Measurements from ENCODE around the gene KRT10.
"Not testable (repeated sequence)": the region's sequence is repeated elsewhere in the genome, so short reads cannot be mapped to it uniquely, and the experiment has no call there.

Gene KRT10

GRCh38 chr17:40822132-40822812, at the start of gene KRT10:
Gene KRT10 (minus strand): TSS chr17:40822614. CDS start chr17:40822585, 29 bp downstream.
- Histone ChIP-seq H3K27me3 (no peaks in the 10 kb centered on the region), H3K9me3 (0 out of 2 replicates have a peak, but pooled peaks cover 5% of the 10 kb centered on the region), H3K36me3 (peaks cover 8% of the 10 kb centered on the region), H3K27ac (no peak within 1 kb of the TSS), H3K9ac (no peak within 1 kb of the TSS), H3K4me2 (no peak within 1 kb of the TSS), H3K4me1 (0 out of 2 replicates have a peak, but pooled peaks cover 5% of the 10 kb centered on the region), H3K4me3 (no peak within 1 kb of the TSS), H4K20me1 (no peaks in the 10 kb centered on the region)
- TF ChIP-seq Cebpa-rat (IDR thresholded peaks at IDR 0.05), result no peak

GRCh38 chr17:40871316-40871715, 48.9 kb upstream of the KRT10 start:
- Histone ChIP-seq H3K4me3 (no peak overlapping the region), H3K9me3 (no peaks in the 10 kb centered on the region), H3K27me3 (no peaks in the 10 kb centered on the region), H3K4me2 (no peak overlapping the region), H3K4me1 (no peaks in the 10 kb centered on the region), H4K20me1 (no peaks in the 10 kb centered on the region), H3K27ac (no peak overlapping the region), H3K9ac (no peak overlapping the region), H3K36me3 (no peaks in the 10 kb centered on the region)
- TF ChIP-seq Cebpa-rat (IDR thresholded peaks at IDR 0.05), result no peak

GRCh38 chr17:40870136-40870535, 47.7 kb upstream of the KRT10 start:
- H3K27ac ChIP-seq, result no peak overlapping the region
- no peaks in the 10 kb centered on the region for H3K9me3 ChIP-seq
- no peaks in the 10 kb centered on the region for H3K27me3 ChIP-seq
- H3K36me3 ChIP-seq, result no peaks in the 10 kb centered on the region
- H3K4me3 ChIP-seq, result no peak overlapping the region
- TF ChIP-seq Cebpa-rat (IDR thresholded peaks at IDR 0.05), result no peak
- no peak overlapping the region for H3K9ac ChIP-seq
- no peaks in the 10 kb centered on the region for H3K4me1 ChIP-seq
- no peak overlapping the region for H3K4me2 ChIP-seq
- H4K20me1 ChIP-seq, result no peaks in the 10 kb centered on the region

- H3K27ac ChIP-seq, result no peak within 1 kb of the TSS
- no peaks in the 10 kb centered on the region for H3K4me1 ChIP-seq
- no peak for TF ChIP-seq Cebpa-rat (IDR thresholded peaks at IDR 0.05)
- no peak within 1 kb of the TSS for H3K4me2 ChIP-seq
- H3K9ac ChIP-seq, result no peak within 1 kb of the TSS
- H3K27me3 ChIP-seq, result no peaks in the 10 kb centered on the region
- no peaks in the 10 kb centered on the region for H3K36me3 ChIP-seq
- H4K20me1 ChIP-seq, result no peaks in the 10 kb centered on the region
- H3K4me3 ChIP-seq, result no peak within 1 kb of the TSS
- H3K9me3 ChIP-seq, result no peaks in the 10 kb centered on the region
These were observed 44.4 kb upstream of the KRT10 start, which contains the start of gene KRT12 for GRCh38 chr17:40866838-40867237. Gene KRT12 (minus strand): TSS chr17:40867223. CDS start chr17:40867186, 37 bp downstream.

- H3K27ac ChIP-seq, result no peak overlapping the region
- H3K27me3 ChIP-seq, result no peaks in the 10 kb centered on the region
- H3K36me3 ChIP-seq, result no peaks in the 10 kb centered on the region
These were observed 42.4 kb upstream of the KRT10 start for GRCh38 chr17:40864661-40865390.

GRCh38 chr17:40862985-40863733, 40.7 kb upstream of the KRT10 start:
- H3K27me3 ChIP-seq, result no peaks in the 10 kb centered on the region
- no peak overlapping the region for H3K27ac ChIP-seq
- no peaks in the 10 kb centered on the region for H3K9me3 ChIP-seq
- TF ChIP-seq Cebpa-rat (IDR thresholded peaks at IDR 0.05), result no peak
- no peaks in the 10 kb centered on the region for H4K20me1 ChIP-seq
- no peak overlapping the region for H3K4me3 ChIP-seq
- no peaks in the 10 kb centered on the region for H3K36me3 ChIP-seq
- no peak overlapping the region for H3K4me2 ChIP-seq
- H3K9ac ChIP-seq, result no peak overlapping the region
- H3K4me1 ChIP-seq, result no peaks in the 10 kb centered on the region

More at GRCh38 chr17:40864661-40865390, 42.4 kb upstream of the KRT10 start:
- no peak for TF ChIP-seq Cebpa-rat (IDR thresholded peaks at IDR 0.05)
- no peaks in the 10 kb centered on the region for H3K4me1 ChIP-seq
- H3K4me2 ChIP-seq, result no peak overlapping the region
- H3K9ac ChIP-seq, result no peak overlapping the region
- no peaks in the 10 kb centered on the region for H3K9me3 ChIP-seq
- no peak overlapping the region for H3K4me3 ChIP-seq
- no peaks in the 10 kb centered on the region for H4K20me1 ChIP-seq

- Histone ChIP-seq H3K27me3 (no peaks in the 10 kb centered on the region), H3K27ac (no peak overlapping the region), H3K4me3 (no peak overlapping the region), H3K36me3 (no peaks in the 10 kb centered on the region), H3K9ac (no peak overlapping the region), H4K20me1 (no peaks in the 10 kb centered on the region), H3K4me1 (no peaks in the 10 kb centered on the region), H3K4me2 (no peak overlapping the region), H3K9me3 (no peaks in the 10 kb centered on the region)
- no peak for TF ChIP-seq Cebpa-rat (IDR thresholded peaks at IDR 0.05)
These were observed 37.1 kb upstream of the KRT10 start for GRCh38 chr17:40859536-40859935.

- not testable (repeated sequence) for H3K27me3 ChIP-seq
These were observed 36.3 kb upstream of the KRT10 start for GRCh38 chr17:40858667-40859066.

GRCh38 chr17:40857535-40857934, 35.1 kb upstream of the KRT10 start:
- no peaks in the 10 kb centered on the region for H3K27me3 ChIP-seq
- H3K4me2 ChIP-seq, result no peak overlapping the region
- TF ChIP-seq Cebpa-rat (IDR thresholded peaks at IDR 0.05), result no peak
- H3K9me3 ChIP-seq, result no peaks in the 10 kb centered on the region
- no peaks in the 10 kb centered on the region for H3K36me3 ChIP-seq
- H3K27ac ChIP-seq, result no peak overlapping the region
- H3K9ac ChIP-seq, result no peak overlapping the region
- H4K20me1 ChIP-seq, result no peaks in the 10 kb centered on the region
- H3K4me1 ChIP-seq, result no peaks in the 10 kb centered on the region
- no peak overlapping the region for H3K4me3 ChIP-seq

More at GRCh38 chr17:40858667-40859066, 36.3 kb upstream of the KRT10 start:
- not testable (repeated sequence) for H3K27ac ChIP-seq, H3K9me3 ChIP-seq, H3K36me3 ChIP-seq, H3K4me1 ChIP-seq, H3K4me2 ChIP-seq, H3K9ac ChIP-seq, H3K4me3 ChIP-seq, H4K20me1 ChIP-seq

All from BLaER1 (cell line).